GM19035 (cell line): ENCODE results near the gene DCTN1.
"Not testable (repeated sequence)": the region's sequence is repeated elsewhere in the genome, so short reads cannot be mapped to it uniquely, and the experiment has no call there.

ENCODE experiments used
- ATAC-seq: cut with Tn5 transposase; IDR thresholded peaks from one replicate; pipeline ENCODE4 v1.9.1; 2021; ENCODE audit not compliant: unreplicated experiment

Gene DCTN1

GRCh38 chr2:74372674-74373073 lies 7.4 kb downstream of the DCTN1 start:
- no peak for ATAC-seq

DNA sequence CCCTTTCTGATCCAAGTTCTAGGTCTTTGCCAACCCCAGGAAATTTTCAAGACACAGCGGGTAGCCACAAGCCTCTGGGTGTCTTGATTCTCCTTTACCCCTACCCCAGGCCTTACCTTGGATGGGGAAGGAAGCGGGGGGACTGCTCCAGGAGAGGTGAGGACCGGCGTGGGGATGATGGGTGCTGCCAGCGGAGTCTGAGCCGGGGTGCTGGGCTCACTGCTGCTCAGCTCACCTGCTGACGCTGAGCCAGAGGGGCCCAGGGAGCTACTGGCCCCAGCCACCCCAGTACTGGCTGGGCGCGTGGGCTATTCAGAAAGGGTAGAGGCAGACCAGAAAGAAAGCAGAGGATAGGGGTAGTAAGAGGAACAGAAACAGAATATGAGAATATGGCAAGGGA lies 8.7 kb downstream of the DCTN1 start:
- no peak for ATAC-seq

- no peak for ATAC-seq
Measured at GRCh38 chr2:74369976-74370375, 10.1 kb downstream of the DCTN1 start.

- ATAC-seq, result no peak
Measured at GRCh38 chr2:74368499-74368898, 11.6 kb downstream of the DCTN1 start.

GRCh38 chr2:74367789-74368188 lies 12.3 kb downstream of the DCTN1 start:
- no peak for ATAC-seq

- no peak for ATAC-seq
Measured at GRCh38 chr2:74366036-74366435, 14.1 kb downstream of the DCTN1 start.

DNA sequence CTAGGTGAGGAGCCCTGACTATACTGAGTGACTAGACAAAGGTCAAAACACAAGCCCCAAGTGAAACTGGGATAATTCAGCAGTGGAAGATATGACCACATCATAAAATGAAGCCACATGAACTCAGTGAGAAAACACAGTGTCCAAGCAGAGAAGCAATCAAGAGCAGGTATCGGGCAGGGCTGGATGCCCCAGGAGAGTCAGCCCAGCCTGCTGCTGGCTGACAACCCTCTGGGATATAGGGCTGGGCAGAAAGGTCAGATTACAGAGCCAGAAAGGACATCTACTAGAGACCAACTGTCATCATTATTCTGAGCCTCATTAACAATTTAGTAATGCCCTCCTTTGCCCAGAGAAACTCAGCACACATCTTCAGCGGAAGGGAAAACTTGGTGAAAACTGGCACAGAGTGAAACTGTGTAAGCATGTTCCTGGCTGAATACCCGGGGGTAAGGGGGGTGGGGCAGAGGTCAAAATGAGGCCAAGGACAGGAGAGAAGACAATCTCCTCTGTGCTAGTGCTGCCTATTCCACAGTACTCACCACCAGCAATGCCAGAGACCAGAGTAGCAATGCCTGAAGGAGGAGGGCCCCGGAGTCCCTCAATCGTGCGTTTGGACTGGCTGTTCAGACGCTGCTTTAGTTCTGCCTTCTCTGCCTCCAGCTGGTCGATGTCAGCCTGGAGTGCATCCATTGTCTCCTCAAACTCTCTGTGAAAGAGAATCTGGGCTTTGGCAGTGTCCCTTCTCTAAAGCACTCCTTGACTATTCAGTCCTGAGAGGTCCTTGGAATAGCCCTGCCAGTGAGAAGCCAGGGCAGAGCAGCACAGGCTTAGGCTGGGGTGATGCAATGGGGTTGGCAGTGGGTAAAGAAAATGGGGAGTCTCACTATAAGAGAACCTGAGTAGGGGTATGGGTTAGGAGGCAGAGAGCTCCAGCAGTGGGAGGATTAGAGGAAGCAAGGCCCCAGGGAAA lies 15.3 kb downstream of the DCTN1 start:
- no peak for ATAC-seq

- ATAC-seq, result no peak
Measured at GRCh38 chr2:74361327-74361726, 18.8 kb downstream of the DCTN1 start.

GRCh38 chr2:74357627-74358026 lies 22.5 kb downstream of the DCTN1 start:
- ATAC-seq, result no peak

GRCh38 chr2:74349889-74350288 lies 30.2 kb downstream of the DCTN1 start:
- ATAC-seq, result no peak

DNA sequence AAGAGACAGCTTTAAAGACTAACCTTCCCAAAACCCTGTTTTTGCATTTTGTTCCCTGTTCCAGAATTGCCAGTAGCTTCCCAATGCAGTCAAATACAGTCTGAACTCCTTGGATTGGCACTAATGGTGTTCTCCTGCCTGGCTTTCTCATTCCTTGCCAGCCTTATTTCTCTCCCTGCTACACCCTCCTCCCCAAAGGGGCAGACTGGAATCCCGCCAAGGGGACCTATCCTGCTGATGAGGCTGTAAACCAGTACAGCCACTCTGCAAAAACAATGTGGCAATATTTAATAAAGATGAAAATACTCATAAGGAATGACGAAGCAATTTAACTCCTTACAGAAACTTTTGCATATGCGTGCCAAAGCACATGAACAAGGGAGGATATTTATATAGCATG lies 32.4 kb downstream of the DCTN1 start:
- no peak for ATAC-seq

- ATAC-seq, result no peak
Measured at GRCh38 chr2:74347303-74347702, 32.8 kb downstream of the DCTN1 start.

DNA sequence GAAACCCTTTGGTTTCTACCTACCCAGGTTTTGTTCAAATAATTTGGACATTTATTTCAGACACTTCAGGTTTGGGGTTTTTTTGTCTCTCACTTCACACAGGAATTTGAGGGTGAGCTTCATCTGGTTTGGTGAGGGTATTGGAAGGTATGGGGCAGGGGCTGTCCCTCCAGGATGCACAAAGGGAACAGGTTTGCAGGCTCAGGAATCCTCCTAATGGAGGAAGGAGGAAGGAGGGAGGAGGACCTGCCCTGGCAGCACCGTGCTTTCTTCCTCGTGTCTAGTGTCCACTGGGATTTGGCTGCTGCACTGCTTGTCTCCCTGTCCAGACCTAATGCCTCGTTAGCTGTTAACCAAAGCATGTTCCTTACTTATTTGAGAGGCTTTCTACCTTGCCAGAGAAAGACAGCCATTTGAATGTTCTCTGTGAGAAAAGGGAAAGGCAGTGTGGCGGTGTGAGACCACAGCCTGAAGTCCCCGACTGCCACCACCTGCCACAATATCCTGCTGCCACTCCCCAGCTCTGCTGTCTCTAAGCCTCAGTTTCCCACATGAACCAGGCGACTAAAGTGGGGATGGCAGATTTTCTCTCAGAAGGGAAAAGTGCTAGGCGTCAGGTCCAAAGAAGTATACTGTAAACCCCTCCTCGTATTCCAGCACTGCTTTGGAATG lies 34.7 kb downstream of the DCTN1 start:
- no peak for ATAC-seq

GRCh38 chr2:74343316-74343715 lies 36.8 kb downstream of the DCTN1 start, which contains the start of gene SLC4A5:
SLC4A5 (minus strand) TSS chr2:74343416; CDS start chr2:74315023, 28,393 bp downstream.
- no peak for ATAC-seq

GRCh38 chr2:74336227-74336626 lies 43.9 kb downstream of the DCTN1 start:
- ATAC-seq, result not testable (repeated sequence)

- no peak for ATAC-seq
Measured at GRCh38 chr2:74334931-74335333, 45.2 kb downstream of the DCTN1 start.

DNA sequence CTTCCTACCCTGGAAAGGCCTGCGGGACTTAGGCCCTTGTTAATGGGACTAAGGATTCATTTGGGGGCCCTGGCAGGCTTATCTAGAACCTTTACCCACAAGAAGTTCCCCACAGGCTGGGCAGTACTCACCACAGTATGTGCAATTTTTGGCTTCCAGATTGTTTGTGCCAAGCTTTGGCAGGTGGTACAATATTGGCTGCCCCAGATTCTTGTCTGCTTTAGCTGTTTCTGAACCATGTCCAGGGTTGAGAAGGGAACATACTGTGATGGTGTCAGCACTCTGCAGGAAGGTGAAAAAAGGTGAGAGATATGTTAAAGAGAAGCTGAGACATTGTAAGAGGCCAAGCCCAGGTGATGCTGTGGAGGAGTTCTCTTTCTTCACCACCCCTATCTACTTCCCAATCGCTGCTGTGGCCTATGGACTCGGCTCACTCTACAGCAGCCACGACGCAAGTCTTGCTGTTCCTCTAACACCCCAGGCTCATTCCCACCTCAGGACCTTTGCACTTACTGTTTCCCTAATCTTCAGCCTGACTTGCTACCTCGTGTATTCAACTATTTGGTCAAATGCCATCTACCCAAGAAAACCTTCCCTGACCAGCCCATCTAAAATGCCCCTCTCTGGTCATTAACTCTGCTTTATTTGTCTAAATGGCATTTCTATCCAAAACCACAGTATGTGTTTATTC lies 46.1 kb downstream of the DCTN1 start:
- no peak for ATAC-seq

GRCh38 chr2:74333175-74333574 lies 46.9 kb downstream of the DCTN1 start:
- ATAC-seq, result no peak

- ATAC-seq, result no peak
Measured at GRCh38 chr2:74332550-74333174, 47.4 kb downstream of the DCTN1 start.

DNA sequence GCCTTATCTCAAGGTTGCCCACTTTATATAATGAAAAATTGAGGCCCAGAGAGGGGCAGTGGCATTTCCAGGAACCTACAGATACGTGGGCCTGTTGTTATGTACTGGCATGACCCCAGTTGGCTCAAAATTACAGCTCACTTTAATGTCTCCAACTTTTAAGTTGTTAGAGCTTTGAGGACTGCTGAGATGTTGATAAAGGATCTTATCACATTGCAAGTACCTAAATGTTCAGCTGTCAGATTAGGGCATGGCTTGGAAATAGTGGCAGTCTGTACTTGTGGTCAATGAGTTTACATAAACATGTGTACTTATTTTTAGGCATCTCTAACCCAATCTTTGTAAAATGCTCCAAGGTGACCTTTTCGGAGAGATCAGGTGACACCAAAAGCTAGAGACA lies 51.5 kb downstream of the DCTN1 start:
- no peak for ATAC-seq

DNA sequence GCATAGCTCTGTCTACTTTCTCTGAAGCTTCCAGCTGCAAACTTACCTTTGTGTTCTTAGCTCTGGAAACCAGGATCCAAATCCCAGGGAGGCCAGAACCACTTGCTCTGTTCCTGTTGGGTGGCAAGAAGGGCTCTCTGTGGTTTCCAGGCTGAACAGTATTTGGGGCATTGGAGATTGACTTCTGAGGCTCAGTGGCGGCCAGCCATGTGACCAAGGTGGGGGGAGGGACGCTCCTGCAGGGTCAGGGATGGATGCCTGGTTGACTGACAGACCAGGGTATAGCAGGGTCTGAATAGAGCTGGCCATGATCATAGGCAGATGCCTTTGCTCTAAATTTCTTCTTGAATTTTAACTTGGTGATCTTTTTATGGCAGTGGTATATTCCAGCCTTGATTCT lies 52.0 kb downstream of the DCTN1 start:
- ATAC-seq, result no peak
